ENCODE measurements around the gene FAM8A1.
A peak's percentile ranks its signal among the peaks of the same experiment; 100 is the strongest.

Gene FAM8A1

GRCh38 chr6:17588011-17588410, 12.1 kb upstream of the FAM8A1 start:
- H3K4me1 Mint-ChIP-seq = no peaks in the 10 kb centered on the region
- no peaks in the 10 kb centered on the region for H3K9me3 Mint-ChIP-seq
- no peak overlapping the region for H3K4me3 Mint-ChIP-seq
- H3K27ac Mint-ChIP-seq = no peak overlapping the region
- peaks cover 2% of the 10 kb centered on the region for H3K27me3 Mint-ChIP-seq
- DNase-seq (ENCODE audit: low spot score in 2 of 2) = no peak
- no peak for ATAC-seq (ENCODE audit: low read depth)
- no peaks in the 10 kb centered on the region for H3K36me3 Mint-ChIP-seq

DNA sequence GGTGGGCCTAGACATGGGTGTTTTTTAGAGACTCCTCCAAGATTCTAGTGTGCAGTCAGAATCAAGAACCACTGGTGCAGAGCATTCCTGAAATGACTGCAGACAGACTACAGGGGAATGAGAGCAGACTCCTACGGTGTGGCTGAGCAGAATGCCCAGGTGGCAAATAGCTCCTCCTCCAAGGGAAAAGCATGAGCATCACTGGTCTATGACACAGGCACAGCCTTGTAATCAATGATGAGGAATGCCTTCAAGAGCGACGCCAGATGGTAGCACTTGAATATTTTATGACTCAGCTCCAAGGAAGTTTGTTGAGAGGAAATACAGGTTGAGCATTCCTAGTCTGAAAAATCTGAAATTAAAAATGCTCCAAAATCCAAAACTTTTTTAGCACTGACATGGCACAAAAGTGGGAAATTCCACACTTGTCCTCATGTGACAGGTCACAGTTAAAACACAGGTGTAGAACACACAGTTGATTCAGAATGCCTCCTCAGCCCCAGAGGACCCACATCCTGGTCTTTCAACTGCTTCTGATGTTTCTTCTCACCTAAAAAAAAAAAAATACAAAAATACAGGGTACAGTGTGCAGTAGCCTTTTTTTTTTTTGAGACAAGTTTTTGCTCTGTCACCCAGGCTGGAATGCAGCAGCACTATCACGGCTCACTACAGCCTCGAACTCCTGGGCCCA, 10.6 kb upstream of the FAM8A1 start:
- no peak overlapping the region for H3K4me3 Mint-ChIP-seq

DNA sequence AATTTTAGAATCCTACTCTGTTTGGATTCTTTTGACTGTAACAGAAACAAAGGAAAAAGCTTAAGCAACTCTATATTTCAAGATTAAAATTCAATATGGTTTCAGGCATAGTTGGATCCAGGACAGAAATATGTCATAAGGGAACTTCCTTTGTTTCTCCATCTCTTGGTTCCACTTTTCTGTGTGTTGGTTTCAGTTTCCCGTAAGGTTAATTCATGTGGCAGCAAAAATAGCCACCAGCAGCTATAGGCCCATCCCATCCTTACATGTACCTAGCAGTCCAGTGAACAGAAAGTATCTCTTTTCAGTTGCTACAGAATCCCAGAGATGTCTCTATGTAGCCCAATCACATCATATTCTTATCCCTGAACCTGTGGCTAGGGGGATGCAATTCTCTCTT, 8.8 kb upstream of the FAM8A1 start:
- Mint-ChIP-seq H3K27ac (no peak overlapping the region), H3K9me3 (no peaks in the 10 kb centered on the region)
- no peak for ATAC-seq (ENCODE audit: low read depth)

More for the DNA sequence above, 10.6 kb upstream of the FAM8A1 start:
- Mint-ChIP-seq H3K4me1 (no peaks in the 10 kb centered on the region), H3K27ac (no peak overlapping the region), H3K27me3 (peaks cover 2% of the 10 kb centered on the region), H3K9me3 (no peaks in the 10 kb centered on the region), H3K36me3 (no peaks in the 10 kb centered on the region)
- DNase-seq (ENCODE audit: low spot score in 2 of 2) = no peak
- no peak for ATAC-seq (ENCODE audit: low read depth)

GRCh38 chr6:17593246-17593645, 6.9 kb upstream of the FAM8A1 start:
- ATAC-seq (ENCODE audit: low read depth) = no peak
- no peak for DNase-seq (ENCODE audit: low spot score in 2 of 2)
- Mint-ChIP-seq H3K4me3 (no peak overlapping the region), H3K27me3 (peaks cover 2% of the 10 kb centered on the region), H3K4me1 (no peaks in the 10 kb centered on the region), H3K9me3 (no peaks in the 10 kb centered on the region), H3K36me3 (no peaks in the 10 kb centered on the region), H3K27ac (no peak overlapping the region)

More for the DNA sequence above, 8.8 kb upstream of the FAM8A1 start:
- Mint-ChIP-seq H3K4me1 (no peaks in the 10 kb centered on the region), H3K4me3 (no peak overlapping the region), H3K36me3 (no peaks in the 10 kb centered on the region), H3K27me3 (peaks cover 2% of the 10 kb centered on the region)
- DNase-seq (ENCODE audit: low spot score in 2 of 2) = no peak

GRCh38 chr6:17596085-17596484, 4.0 kb upstream of the FAM8A1 start:
- ATAC-seq (ENCODE audit: low read depth) (no peak), DNase-seq (ENCODE audit: low spot score in 2 of 2) (no peak)
- H3K27me3 Mint-ChIP-seq = no peaks in the 10 kb centered on the region
- H3K36me3 Mint-ChIP-seq = no peaks in the 10 kb centered on the region
- peaks cover 3% of the 10 kb centered on the region for H3K4me1 Mint-ChIP-seq
- no peaks in the 10 kb centered on the region for H3K9me3 Mint-ChIP-seq
- H3K4me3 Mint-ChIP-seq = no peak overlapping the region
- no peak overlapping the region for H3K27ac Mint-ChIP-seq

DNA sequence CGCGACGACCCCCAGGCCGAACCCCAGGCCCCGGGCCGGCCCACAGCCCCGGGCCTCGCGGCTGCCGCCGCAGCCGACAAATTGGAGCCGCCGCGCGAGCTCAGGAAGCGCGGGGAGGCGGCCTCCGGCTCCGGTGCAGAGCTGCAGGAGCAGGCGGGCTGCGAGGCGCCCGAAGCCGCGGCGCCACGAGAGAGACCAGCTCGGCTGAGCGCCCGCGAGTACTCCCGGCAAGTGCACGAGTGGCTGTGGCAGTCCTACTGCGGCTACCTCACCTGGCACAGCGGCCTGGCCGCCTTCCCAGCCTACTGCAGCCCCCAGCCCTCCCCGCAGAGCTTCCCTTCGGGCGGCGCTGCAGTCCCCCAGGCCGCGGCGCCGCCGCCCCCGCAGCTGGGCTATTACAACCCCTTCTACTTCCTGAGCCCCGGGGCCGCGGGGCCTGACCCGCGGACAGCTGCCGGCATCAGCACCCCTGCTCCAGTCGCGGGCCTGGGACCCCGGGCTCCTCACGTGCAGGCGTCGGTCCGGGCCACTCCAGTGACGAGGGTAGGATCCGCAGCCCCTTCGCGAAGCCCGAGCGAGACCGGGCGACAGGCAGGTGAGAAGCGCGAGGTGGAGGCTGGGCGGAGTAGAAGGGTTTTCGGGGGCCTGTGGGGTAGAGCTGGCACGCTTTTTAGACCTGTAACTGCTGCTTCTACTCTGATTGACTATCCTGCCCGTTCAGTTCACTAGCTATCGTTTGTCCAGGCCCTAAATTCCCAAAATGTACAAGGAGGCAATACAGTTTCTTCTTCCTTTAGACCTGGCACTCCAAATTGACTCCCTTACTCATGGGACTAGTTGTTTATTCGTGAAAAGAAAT, 654 bp downstream of the FAM8A1 start:
- H3K9me3 Mint-ChIP-seq = no peaks in the 10 kb centered on the region
- DNase-seq (ENCODE audit: low spot score in 2 of 2) (peak; percentile 16 to 46), ATAC-seq (ENCODE audit: low read depth) (peak; percentile 50)
- H3K27ac Mint-ChIP-seq = peak overlapping the region; percentile 90
- no peaks in the 10 kb centered on the region for H3K27me3 Mint-ChIP-seq
- H3K4me1 Mint-ChIP-seq = peaks cover 6% of the 10 kb centered on the region
- peaks cover 4% of the 10 kb centered on the region for H3K36me3 Mint-ChIP-seq
- peak overlapping the region; percentile 88 for H3K4me3 Mint-ChIP-seq

GRCh38 chr6:17601386-17601703, 1.2 kb downstream of the FAM8A1 start:
- ATAC-seq (ENCODE audit: low read depth) = no peak
- Mint-ChIP-seq H3K27me3 (no peaks in the 10 kb centered on the region), H3K4me3 (peak overlapping the region; percentile 88), H3K27ac (peak overlapping the region; percentile 90), H3K9me3 (no peaks in the 10 kb centered on the region), H3K4me1 (peaks cover 6% of the 10 kb centered on the region), H3K36me3 (peaks cover 4% of the 10 kb centered on the region)
- no peak for DNase-seq (ENCODE audit: low spot score in 2 of 2)

GRCh38 chr6:17602888-17603287, 2.8 kb downstream of the FAM8A1 start:
- peak overlapping the region; percentile 33 for H3K27ac Mint-ChIP-seq

GRCh38 chr6:17606606-17607005, 6.5 kb downstream of the FAM8A1 start:
- Mint-ChIP-seq H3K27ac (no peak overlapping the region), H3K36me3 (peaks cover 4% of the 10 kb centered on the region), H3K27me3 (no peaks in the 10 kb centered on the region), H3K4me3 (no peak overlapping the region), H3K4me1 (no peaks in the 10 kb centered on the region), H3K9me3 (no peaks in the 10 kb centered on the region)
- ATAC-seq (ENCODE audit: low read depth) (no peak), DNase-seq (ENCODE audit: low spot score in 2 of 2) (no peak)

More at GRCh38 chr6:17602888-17603287, 2.8 kb downstream of the FAM8A1 start:
- no peak for DNase-seq (ENCODE audit: low spot score in 2 of 2)
- no peaks in the 10 kb centered on the region for H3K27me3 Mint-ChIP-seq
- H3K4me1 Mint-ChIP-seq = peaks cover 6% of the 10 kb centered on the region
- peaks cover 4% of the 10 kb centered on the region for H3K36me3 Mint-ChIP-seq
- ATAC-seq (ENCODE audit: low read depth) = no peak
- no peak overlapping the region for H3K4me3 Mint-ChIP-seq
- H3K9me3 Mint-ChIP-seq = no peaks in the 10 kb centered on the region

DNA sequence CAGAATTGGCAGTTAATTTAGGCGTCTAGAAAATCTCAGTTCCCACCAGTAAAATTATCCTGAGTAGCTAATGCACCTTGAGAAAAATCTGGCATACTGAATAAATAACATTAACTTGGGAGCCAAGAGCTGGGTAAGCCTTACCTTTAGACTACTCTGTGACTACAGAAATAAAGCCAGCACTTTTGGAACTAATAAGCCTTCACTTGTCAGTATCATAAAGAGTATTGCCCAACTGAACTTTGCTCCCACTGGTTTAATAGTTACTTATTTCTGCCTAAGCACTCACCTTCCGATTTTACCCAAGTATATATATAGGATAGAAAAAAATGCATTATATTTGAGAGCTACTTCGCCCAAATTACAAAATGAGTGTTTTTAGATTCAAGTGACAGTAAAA, 10.7 kb downstream of the FAM8A1 start:
- Mint-ChIP-seq H3K9me3 (no peaks in the 10 kb centered on the region), H3K27me3 (no peaks in the 10 kb centered on the region), H3K4me3 (no peak overlapping the region), H3K36me3 (peaks cover 3% of the 10 kb centered on the region), H3K27ac (peak overlapping the region; percentile 28), H3K4me1 (no peaks in the 10 kb centered on the region)
- DNase-seq (ENCODE audit: low spot score in 2 of 2) (no peak), ATAC-seq (ENCODE audit: low read depth) (no peak)

- no peak for DNase-seq (ENCODE audit: low spot score in 2 of 2)
- Mint-ChIP-seq H3K9me3 (no peaks in the 10 kb centered on the region), H3K4me1 (no peaks in the 10 kb centered on the region), H3K36me3 (peaks cover 8% of the 10 kb centered on the region), H3K4me3 (no peak overlapping the region), H3K27me3 (no peaks in the 10 kb centered on the region), H3K27ac (peak overlapping the region; percentile 80)
- no peak for ATAC-seq (ENCODE audit: low read depth)
Observed at GRCh38 chr6:17612048-17612447, 11.9 kb downstream of the FAM8A1 start.

GRCh38 chr6:17615794-17616193, 15.7 kb downstream of the FAM8A1 start:
- H3K4me3 Mint-ChIP-seq = no peak overlapping the region
- no peak for ATAC-seq (ENCODE audit: low read depth)
- H3K9me3 Mint-ChIP-seq = no peaks in the 10 kb centered on the region
- H3K27me3 Mint-ChIP-seq = no peaks in the 10 kb centered on the region
- DNase-seq (ENCODE audit: low spot score in 2 of 2) = no peak
- H3K4me1 Mint-ChIP-seq = peaks cover 8% of the 10 kb centered on the region
- no peak overlapping the region for H3K27ac Mint-ChIP-seq
- peaks cover 14% of the 10 kb centered on the region for H3K36me3 Mint-ChIP-seq

GRCh38 chr6:17621003-17621402, 20.9 kb downstream of the FAM8A1 start:
- Mint-ChIP-seq H3K4me3 (no peak overlapping the region), H3K36me3 (peaks cover 24% of the 10 kb centered on the region), H3K27me3 (no peaks in the 10 kb centered on the region), H3K4me1 (peaks cover 17% of the 10 kb centered on the region), H3K9me3 (no peaks in the 10 kb centered on the region), H3K27ac (peak overlapping the region; percentile 58)
- DNase-seq (ENCODE audit: low spot score in 2 of 2) (no peak), ATAC-seq (ENCODE audit: low read depth) (peak; percentile 71)

DNA sequence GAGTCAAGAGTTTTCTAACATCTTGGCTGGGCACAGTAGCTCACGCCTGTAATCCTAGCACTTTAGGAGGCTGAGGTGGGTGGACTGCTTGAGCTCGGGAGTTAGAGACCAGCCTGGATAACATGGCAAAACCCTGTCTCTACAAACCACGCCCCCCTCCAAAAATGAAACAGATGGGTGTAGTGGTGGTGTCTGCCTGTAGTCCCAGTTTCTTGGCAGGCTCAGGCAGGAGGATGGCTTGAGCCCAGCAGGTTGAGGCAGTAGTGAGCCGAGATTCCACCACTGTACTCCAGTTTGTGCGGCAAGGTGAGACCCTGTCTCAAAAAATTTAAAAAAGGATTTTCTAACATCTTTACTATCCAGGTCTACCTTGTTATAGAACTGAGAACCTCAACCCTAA, 22.0 kb downstream of the FAM8A1 start:
- Mint-ChIP-seq H3K27me3 (no peaks in the 10 kb centered on the region), H3K4me1 (peaks cover 17% of the 10 kb centered on the region), H3K4me3 (no peak overlapping the region), H3K9me3 (no peaks in the 10 kb centered on the region), H3K27ac (no peak overlapping the region), H3K36me3 (peaks cover 19% of the 10 kb centered on the region)
- DNase-seq (ENCODE audit: low spot score in 2 of 2) (no peak), ATAC-seq (ENCODE audit: low read depth) (no peak)

Measured in memory B cell (primary cell).